Stomach (tissue), 4 donors: Measurements from ENCODE around the gene OOSP4B.

Source experiments
- POLR2A ChIP-seq, 4 donors: fragments of 450-650 bp; IDR thresholded peaks; one replicate each; pipeline ENCODE4 v1.6.1; 2016; ENCODE audit warnings: antibody characterized with exemption in 4 of 4, control low read depth in 2 of 4, mild to moderate bottlenecking in 1 of 4, moderate library complexity in 1 of 4
- POLR2AphosphoS5 ChIP-seq, 3 donors: sonication (generic); formaldehyde crosslinking; IDR thresholded peaks; one replicate each; pipeline ENCODE4 v1.6.1; 2016; ENCODE audit warnings: antibody characterized with exemption in 3 of 3
- TF ChIP-seq, protein P1 (sequence below), 7 experiments: fragments of 450-650 bp in 4 of 7; fragments of 200-600 bp in 3 of 7; sonication (generic) in 3 of 7; IDR thresholded peaks; one replicate each; pipeline ENCODE4 v1.5.1; 2016 to 2019; ENCODE audit warnings: antibody characterized with exemption in 7 of 7, control low read depth in 2 of 7, mild to moderate bottlenecking in 1 of 7

- TF ChIP-seq, protein P1, sequence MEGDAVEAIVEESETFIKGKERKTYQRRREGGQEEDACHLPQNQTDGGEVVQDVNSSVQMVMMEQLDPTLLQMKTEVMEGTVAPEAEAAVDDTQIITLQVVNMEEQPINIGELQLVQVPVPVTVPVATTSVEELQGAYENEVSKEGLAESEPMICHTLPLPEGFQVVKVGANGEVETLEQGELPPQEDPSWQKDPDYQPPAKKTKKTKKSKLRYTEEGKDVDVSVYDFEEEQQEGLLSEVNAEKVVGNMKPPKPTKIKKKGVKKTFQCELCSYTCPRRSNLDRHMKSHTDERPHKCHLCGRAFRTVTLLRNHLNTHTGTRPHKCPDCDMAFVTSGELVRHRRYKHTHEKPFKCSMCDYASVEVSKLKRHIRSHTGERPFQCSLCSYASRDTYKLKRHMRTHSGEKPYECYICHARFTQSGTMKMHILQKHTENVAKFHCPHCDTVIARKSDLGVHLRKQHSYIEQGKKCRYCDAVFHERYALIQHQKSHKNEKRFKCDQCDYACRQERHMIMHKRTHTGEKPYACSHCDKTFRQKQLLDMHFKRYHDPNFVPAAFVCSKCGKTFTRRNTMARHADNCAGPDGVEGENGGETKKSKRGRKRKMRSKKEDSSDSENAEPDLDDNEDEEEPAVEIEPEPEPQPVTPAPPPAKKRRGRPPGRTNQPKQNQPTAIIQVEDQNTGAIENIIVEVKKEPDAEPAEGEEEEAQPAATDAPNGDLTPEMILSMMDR (IDR thresholded peaks at IDR 0.05), result no peak
- TF ChIP-seq POLR2AphosphoS5 (IDR thresholded peaks at IDR 0.05) (no peak), POLR2A (IDR thresholded peaks at IDR 0.05) (no peak)
These were observed 39.5 kb downstream of the OOSP4B start, which contains the start of gene MS4A3 for GRCh38 chr11:60056349-60056969.
